HUDEP-2 (cell line): ENCODE measurements around the gene GDPD4.

Experiments used
- DNase-seq, 76 experiments: peaks; one replicate each; lab custom pipeline; 2025; ENCODE audit not compliant: unreplicated experiment in 76 of 76; lab: John Stamatoyannopoulos, UW

The GDPD4 gene, protein sequence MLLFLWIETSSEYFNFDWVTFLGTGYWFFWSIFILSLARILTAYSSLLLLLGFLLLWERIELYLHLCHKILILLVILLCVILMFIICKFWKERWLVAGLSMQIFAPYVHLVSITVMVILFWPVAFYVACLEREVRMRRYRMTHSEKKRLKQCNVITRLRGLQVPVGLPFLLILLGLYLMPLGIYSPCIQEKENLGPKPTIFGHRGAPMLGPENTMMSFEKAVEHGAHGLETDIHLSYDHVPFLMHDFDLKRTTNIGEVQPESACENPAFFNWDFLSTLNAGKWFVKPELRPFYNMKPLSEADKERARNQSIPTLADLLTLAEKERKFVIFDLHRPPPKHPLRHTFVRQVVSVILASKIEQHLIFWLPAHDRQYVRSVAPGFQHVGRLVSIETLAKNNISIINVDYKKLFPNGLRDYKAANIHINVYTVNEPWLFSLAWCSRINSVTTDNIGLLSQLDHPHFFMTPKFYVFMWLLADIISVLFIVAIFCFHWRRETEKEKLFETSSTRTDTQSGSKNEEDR

GRCh38 chr11:77301510-77301909, at the start of gene GDPD4:
TSS of gene GDPD4 (minus strand) at chr11:77301686. CDS start at chr11:77285137, 16,549 bp downstream.
- no peak for DNase-seq

GRCh38 chr11:77347948-77348347, 46.5 kb upstream of the GDPD4 start:
- no peak for DNase-seq

GRCh38 chr11:77346906-77347603, 45.6 kb upstream of the GDPD4 start:
- DNase-seq = no peak

- no peak for DNase-seq
These were observed 44.1 kb upstream of the GDPD4 start for GRCh38 chr11:77345621-77346020.

GRCh38 chr11:77340501-77340900, 39.0 kb upstream of the GDPD4 start:
- DNase-seq = no peak

DNA sequence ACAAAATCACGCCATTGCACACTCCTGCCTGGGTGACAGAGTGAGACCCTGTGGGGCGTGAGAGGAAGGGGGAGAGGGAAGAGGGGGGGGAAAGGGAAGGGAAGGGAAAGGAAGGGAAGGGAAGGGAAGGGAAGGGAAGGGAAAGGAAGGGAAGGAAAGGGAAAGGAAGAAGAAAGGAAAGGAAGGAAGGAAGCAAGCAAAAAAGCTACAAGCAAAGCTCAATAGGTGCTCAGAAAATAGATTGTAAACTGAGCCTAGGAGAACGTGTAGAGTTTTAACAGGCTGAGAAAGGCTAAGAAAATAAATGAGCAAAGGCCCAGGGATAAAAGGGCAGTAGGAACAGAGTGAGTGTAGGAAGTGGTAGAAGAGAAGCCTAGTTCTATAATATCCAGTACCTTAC, 30.8 kb upstream of the GDPD4 start:
- DNase-seq = no peak

- DNase-seq = no peak
These were observed 23.7 kb upstream of the GDPD4 start for GRCh38 chr11:77325159-77325558.

- no peak for DNase-seq
These were observed 23.0 kb upstream of the GDPD4 start for GRCh38 chr11:77324508-77324907.

- no peak for DNase-seq
These were observed 21.6 kb upstream of the GDPD4 start for GRCh38 chr11:77322926-77323590.

DNA sequence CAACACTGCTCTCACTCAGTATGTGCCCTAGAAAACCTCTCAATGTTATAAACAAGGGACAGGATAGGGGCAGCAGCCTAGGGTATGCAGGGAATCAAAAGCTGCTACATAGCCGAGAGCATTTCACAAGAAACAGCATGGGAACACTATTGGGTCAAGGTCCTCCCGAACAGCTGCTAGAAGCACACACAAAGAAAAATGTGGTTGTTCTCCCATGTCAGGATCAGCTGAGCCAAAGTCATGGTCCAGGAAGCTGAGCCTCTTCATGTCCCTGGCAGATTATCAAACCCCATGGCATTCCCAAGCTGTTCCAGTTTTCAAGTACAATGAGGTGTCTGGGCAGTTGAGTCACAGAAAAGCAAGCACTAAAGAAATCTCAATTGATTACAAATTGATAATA, 21.0 kb upstream of the GDPD4 start:
- DNase-seq = no peak

DNA sequence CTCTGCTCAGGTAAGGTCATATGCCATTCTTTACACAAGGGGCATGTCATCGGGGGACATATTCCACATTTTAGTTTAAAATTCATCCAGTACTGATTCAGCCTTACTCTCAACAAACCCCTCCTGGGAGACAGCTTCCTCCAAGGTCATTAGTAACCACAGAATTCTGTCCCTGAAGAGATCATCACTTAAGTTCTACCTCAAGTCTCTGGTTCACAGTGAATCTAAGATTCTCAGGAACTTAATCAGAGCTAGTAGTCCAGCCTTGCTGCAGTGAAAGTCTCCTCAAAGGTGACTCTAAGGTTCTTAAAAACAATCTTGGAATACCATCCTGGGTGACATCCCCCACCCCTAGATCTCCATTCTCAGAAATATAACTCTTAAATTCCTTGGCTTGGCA, 18.9 kb upstream of the GDPD4 start:
- DNase-seq = no peak

DNA sequence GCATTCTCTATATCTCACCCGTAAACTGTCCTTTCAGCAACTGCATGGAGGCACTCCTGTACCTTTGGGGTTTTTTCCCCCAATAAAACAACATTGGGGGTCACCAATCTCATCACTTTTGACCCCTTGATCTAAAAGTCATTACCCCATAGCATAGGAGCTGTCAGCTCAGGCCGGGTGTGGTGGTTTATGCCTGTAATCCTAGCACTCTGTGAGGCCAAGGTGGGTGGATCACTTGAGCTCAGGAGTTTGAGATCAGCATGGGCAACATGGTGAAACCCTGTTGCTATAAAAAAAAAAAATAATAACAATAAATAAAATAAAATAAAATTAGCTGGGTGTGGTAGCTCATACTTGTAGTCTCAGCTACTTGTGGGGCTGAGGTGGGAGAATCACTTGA, 17.1 kb upstream of the GDPD4 start:
- no peak for DNase-seq

GRCh38 chr11:77316733-77317342, 15.4 kb upstream of the GDPD4 start:
- DNase-seq = no peak

- no peak for DNase-seq
These were observed 10.6 kb upstream of the GDPD4 start for GRCh38 chr11:77312107-77312506.

DNA sequence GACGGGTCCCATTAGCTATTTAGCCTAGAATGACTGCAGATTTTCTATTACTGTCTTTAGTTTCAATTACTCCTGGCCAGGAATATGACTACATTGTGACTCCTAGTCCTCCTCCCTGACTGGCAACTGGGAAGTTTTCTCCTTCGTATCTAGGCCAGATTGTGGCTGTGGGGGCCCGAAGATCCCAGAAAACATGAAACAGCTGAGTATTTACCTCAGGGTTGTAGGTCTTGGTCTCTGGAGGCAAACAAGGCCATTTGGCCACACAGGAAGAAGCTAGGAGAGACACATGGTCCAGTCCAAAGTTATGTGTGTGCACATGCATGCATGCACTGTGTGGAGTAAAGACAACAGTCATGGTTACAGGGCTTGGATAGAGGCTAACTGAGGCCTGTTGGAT, 10.2 kb upstream of the GDPD4 start:
- DNase-seq = no peak

GRCh38 chr11:77310721-77311120, 9.2 kb upstream of the GDPD4 start:
- no peak for DNase-seq

DNA sequence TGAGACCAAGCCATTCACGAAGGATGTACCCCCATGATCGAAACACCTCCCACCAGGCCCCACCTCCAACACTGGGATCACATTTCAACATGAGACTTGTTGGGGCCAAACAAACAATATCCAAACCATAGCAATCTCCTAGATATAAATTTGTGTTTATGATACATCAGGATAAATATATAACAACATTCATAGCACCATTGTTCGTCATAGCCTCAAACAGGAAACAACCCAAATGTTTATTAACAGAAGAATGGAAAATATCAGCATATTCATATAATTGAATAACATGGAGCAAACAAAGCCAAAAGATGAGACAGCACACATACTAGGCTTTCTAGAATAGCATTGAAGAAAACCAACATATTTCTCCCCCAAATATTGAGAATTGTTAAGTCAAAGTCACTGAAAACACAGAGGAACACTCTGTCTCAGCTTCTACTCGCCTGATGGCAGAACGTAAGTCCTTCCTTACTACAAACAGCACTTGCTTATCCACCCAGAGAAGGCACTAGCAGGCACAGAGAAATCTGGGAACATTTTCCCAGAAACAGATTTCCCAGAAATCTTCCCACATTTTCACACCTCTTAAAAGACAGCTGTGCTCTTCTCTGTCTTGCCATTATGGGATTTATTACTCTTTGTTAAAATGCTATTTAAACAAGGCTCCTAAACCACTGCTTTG, 8.1 kb upstream of the GDPD4 start:
- DNase-seq = no peak

- DNase-seq = no peak
These were observed 7.4 kb upstream of the GDPD4 start for GRCh38 chr11:77308838-77309237.

- no peak for DNase-seq
These were observed 1.8 kb upstream of the GDPD4 start for GRCh38 chr11:77303328-77303727.

GRCh38 chr11:77302752-77303151, 1.3 kb upstream of the GDPD4 start:
- peak in 5 of 76 experiments; percentile 3 to 24 (median 5) for DNase-seq
